H9 (cell line): Measurements from ENCODE around the gene SMIM41. TPM values are rescaled to one million over a fixed set of nuclear protein-coding genes. Genes with fewer than 3 reads are reported as not detected.

Experiments
- DNase-seq: peaks from one replicate; pipeline ENCODE4 v3.0.0-alpha.2; 2017
- H2AFZ ChIP-seq: one replicate; pipeline ENCODE4 v1.6.1; 2013; ENCODE audit warnings: mild to moderate bottlenecking, low read length, control low read depth, moderate library complexity
- H2AK5ac ChIP-seq: 2 replicates; pipeline ENCODE4 v1.6.1; 2013; ENCODE audit warnings: low read length, control low read depth, mixed read lengths; ENCODE audit not compliant: insufficient read length
- H2BK120ac ChIP-seq: one replicate; pipeline ENCODE4 v1.6.1; 2013; ENCODE audit warnings: low read depth, mild to moderate bottlenecking, low read length, control low read depth, inconsistent platforms; ENCODE audit not compliant: poor library complexity, severe bottlenecking
- H2BK12ac ChIP-seq: 2 replicates; pipeline ENCODE4 v1.6.1; 2013; ENCODE audit warnings: low read length, control low read depth, mixed read lengths, low read depth; ENCODE audit not compliant: insufficient read length
- H2BK15ac ChIP-seq: 2 replicates; pipeline ENCODE4 v1.6.1; 2013; ENCODE audit warnings: low read depth, low read length, control low read depth
- H2BK20ac ChIP-seq: one replicate; pipeline ENCODE4 v1.6.1; 2013; ENCODE audit warnings: low read depth, mild to moderate bottlenecking, low read length, control low read depth, inconsistent platforms; ENCODE audit not compliant: poor library complexity, severe bottlenecking
- H2BK5ac ChIP-seq: 2 replicates; pipeline ENCODE4 v1.6.1; 2013; ENCODE audit warnings: low read length, control low read depth, mixed read lengths; ENCODE audit not compliant: insufficient read length
- H3K14ac ChIP-seq: 2 replicates; pipeline ENCODE4 v1.6.1; 2013; ENCODE audit warnings: low read length, control low read depth; ENCODE audit not compliant: insufficient read depth
- H3K18ac ChIP-seq: 2 replicates; pipeline ENCODE4 v1.6.1; 2013; ENCODE audit warnings: low read depth, mild to moderate bottlenecking, mixed read lengths, low read length, control low read depth; ENCODE audit not compliant: insufficient read length
- H3K23ac ChIP-seq: 2 replicates; pipeline ENCODE4 v1.6.1; 2013; ENCODE audit warnings: low read length, control low read depth, mixed read lengths, low read depth; ENCODE audit not compliant: insufficient read length
- H3K23me2 ChIP-seq: 2 replicates; pipeline ENCODE4 v1.6.1; 2013; ENCODE audit warnings: low read depth, mild to moderate bottlenecking, mixed read lengths, low read length, control low read depth; ENCODE audit not compliant: insufficient read length, poor library complexity, severe bottlenecking
- H3K27ac ChIP-seq: 2 replicates; pipeline ENCODE4 v1.5.1; 2013; ENCODE audit warnings: low read length, control low read depth, mixed read lengths, low read depth; ENCODE audit not compliant: insufficient read length
- H3K27me3 ChIP-seq: 2 replicates; pipeline ENCODE4 v1.6.1; 2013; ENCODE audit warnings: low read length, control low read depth, inconsistent platforms; ENCODE audit not compliant: insufficient read depth
- H3K4ac ChIP-seq: 2 replicates; pipeline ENCODE4 v1.6.1; 2013; ENCODE audit warnings: low read depth, mild to moderate bottlenecking, control low read depth, inconsistent platforms, low read length, moderate library complexity
- H3K4me1 ChIP-seq: 2 replicates; pipeline ENCODE4 v1.6.1; 2013; ENCODE audit warnings: low read length, control low read depth, inconsistent platforms; ENCODE audit not compliant: insufficient read depth
- H3K4me2 ChIP-seq: 2 replicates; pipeline ENCODE4 v1.6.1; 2013; ENCODE audit warnings: low read length, control low read depth, mixed read lengths; ENCODE audit not compliant: insufficient read length, insufficient read depth
- H3K56ac ChIP-seq: 2 replicates; pipeline ENCODE4 v1.6.1; 2013; ENCODE audit warnings: low read depth, mild to moderate bottlenecking, mixed read lengths, low read length, control low read depth; ENCODE audit not compliant: insufficient read length
- H3K79me1 ChIP-seq: 2 replicates; pipeline ENCODE4 v1.6.1; 2013; ENCODE audit warnings: low read depth, mild to moderate bottlenecking, moderate library complexity, low read length, control low read depth, inconsistent platforms; ENCODE audit not compliant: insufficient read depth, poor library complexity, severe bottlenecking
- H3K79me2 ChIP-seq: 2 replicates; pipeline ENCODE4 v1.6.1; 2013; ENCODE audit warnings: low read length, control low read depth, inconsistent platforms; ENCODE audit not compliant: insufficient read depth
- H3K9ac ChIP-seq: 2 replicates; pipeline ENCODE4 v1.6.1; 2013; ENCODE audit warnings: low read length, control low read depth, mixed read lengths; ENCODE audit not compliant: insufficient read length; ENCODE audit errors: extremely low read depth
- H3K9me3 ChIP-seq: one replicate; pipeline ENCODE4 v1.6.1; 2013; ENCODE audit warnings: low read depth, low read length, inconsistent platforms; ENCODE audit not compliant: control insufficient read depth
- H3T11ph ChIP-seq: one replicate; pipeline ENCODE4 v1.6.1; 2013; ENCODE audit warnings: mild to moderate bottlenecking, low read length, control low read depth, inconsistent platforms
- H4K20me1 ChIP-seq: one replicate; pipeline ENCODE4 v1.6.1; 2013; ENCODE audit not compliant: control insufficient read depth, insufficient read length, insufficient read depth
- H4K5ac ChIP-seq: 2 replicates; pipeline ENCODE4 v1.6.1; 2013; ENCODE audit warnings: low read depth, mild to moderate bottlenecking, mixed read lengths, low read length, control low read depth; ENCODE audit not compliant: insufficient read length
- H4K8ac ChIP-seq: replicated peaks from 2 replicates; pipeline ENCODE4 v1.6.1; 2013; ENCODE audit warnings: low read length, control low read depth, mixed read lengths, low read depth; ENCODE audit not compliant: insufficient read length
- H4K91ac ChIP-seq: 2 replicates; pipeline ENCODE4 v1.6.1; 2013; ENCODE audit warnings: low read depth, mild to moderate bottlenecking, moderate library complexity, mixed read lengths, low read length, control low read depth; ENCODE audit not compliant: insufficient read length
- H3K27ac Mint-ChIP-seq, 3 experiments: 2 replicates in 2 of 3; 3 replicates in 1 of 3; pipeline ENCODE4 v1.8.0; 2020 to 2021; ENCODE audit warnings: mixed read lengths in 3 of 3, mild to moderate bottlenecking in 1 of 3, moderate library complexity in 1 of 3
- H3K27me3 Mint-ChIP-seq: 2 replicates; pipeline ENCODE4 v1.8.0; 2021; ENCODE audit warnings: low read depth, mild to moderate bottlenecking, moderate library complexity, mixed read lengths
- H3K36me3 Mint-ChIP-seq, 3 experiments: 2 replicates in 2 of 3; 3 replicates in 1 of 3; pipeline ENCODE4 v1.8.0; 2020 to 2021; ENCODE audit warnings: low read depth in 3 of 3, mixed read lengths in 3 of 3; ENCODE audit not compliant: insufficient read depth in 1 of 3
- H3K4me1 Mint-ChIP-seq, 2 experiments: 2 replicates each; pipeline ENCODE4 v1.8.0; 2020; ENCODE audit warnings: mixed read lengths in 2 of 2
- H3K4me3 Mint-ChIP-seq, 2 experiments: 2 replicates in 1 of 2; 3 replicates in 1 of 2; pipeline ENCODE4 v1.8.0; 2020 to 2021; ENCODE audit warnings: mild to moderate bottlenecking in 2 of 2, mixed read lengths in 2 of 2, moderate library complexity in 1 of 2
- H3K9me3 Mint-ChIP-seq, 2 experiments: 2 replicates in 1 of 2; 3 replicates in 1 of 2; pipeline ENCODE4 v1.8.0; 2020; ENCODE audit warnings: mild to moderate bottlenecking in 2 of 2, mixed read lengths in 2 of 2, moderate library complexity in 1 of 2
- CTCF ChIP-seq: fragments of 200-600 bp; sonication (generic); conservative IDR thresholded peaks from 3 replicates; pipeline ENCODE4 v1.8.0; 2021; ENCODE audit warnings: antibody characterized with exemption, mild to moderate bottlenecking
- WGBS: extraction: QIAGEN DNeasy Blood & Tissue Kit; methylation state at CpG from one replicate; pipeline ENCODE4 v1.1.7; 2013; ENCODE audit warnings: missing lambda C conversion rate, low lambda C conversion rate, mixed read lengths; ENCODE audit not compliant: insufficient read length; ENCODE audit errors: extremely low coverage; 5-methylcytosine and 5-hydroxymethylcytosine counted together
- total RNA-seq: library from RNA; stranded (reverse); gene quantifications from 2 replicates; pipeline ENCODE4 v1.2.1, GENCODE V29; 2021

Gene SMIM41
- total RNA-seq, 1 experiment from 2014 or later = not detected

GRCh38 chr12:52156311-52156710 is 76.8 kb downstream of the SMIM41 start:
- H3K36me3 Mint-ChIP-seq = no peaks in the 10 kb centered on the region
- no peaks in the 10 kb centered on the region for H3K79me1 ChIP-seq
- no peak overlapping the region for H4K91ac ChIP-seq
- H3K9me3 ChIP-seq = no peaks in the 10 kb centered on the region
- H3K14ac ChIP-seq = no peak overlapping the region
- H3K4me3 Mint-ChIP-seq = no peak overlapping the region
- H3K9me3 Mint-ChIP-seq = peaks cover 0 to 3% of the 10 kb centered on the region in 2 experiments; a peak in 3 of 5 replicates
- H3K56ac ChIP-seq = no peak overlapping the region
- no peak overlapping the region for H2BK120ac ChIP-seq
- H3K27me3 Mint-ChIP-seq = peaks cover 6% of the 10 kb centered on the region
- H3K4me1 Mint-ChIP-seq = peaks cover 0 to 9% of the 10 kb centered on the region in 2 experiments; a peak in 3 of 4 replicates
- no peak overlapping the region for H2BK15ac ChIP-seq
- TF ChIP-seq CTCF = no peak
- WGBS = no CpG with 5 or more reads among the region's 4 CpGs
- H4K20me1 ChIP-seq = no peaks in the 10 kb centered on the region
- H2BK5ac ChIP-seq = no peak overlapping the region
- no peaks in the 10 kb centered on the region for H3K23me2 ChIP-seq
- no peak overlapping the region for H2AFZ ChIP-seq
- H3K4ac ChIP-seq = no peak overlapping the region
- H3K23ac ChIP-seq = no peak overlapping the region
- no peak overlapping the region for H3K18ac ChIP-seq
- no peaks in the 10 kb centered on the region for H3K4me1 ChIP-seq
- H3K4me2 ChIP-seq = no peak overlapping the region
- H3K27ac ChIP-seq = no peak overlapping the region
- no peak overlapping the region for H4K8ac ChIP-seq
- no peaks in the 10 kb centered on the region for H3K27me3 ChIP-seq
- H2AK5ac ChIP-seq = no peak overlapping the region
- no peak overlapping the region for H2BK12ac ChIP-seq
- no peak overlapping the region for H4K5ac ChIP-seq
- no peaks in the 10 kb centered on the region for H3K79me2 ChIP-seq
- no peak overlapping the region; a peak in 1 of 7 replicates for H3K27ac Mint-ChIP-seq
- H3K9ac ChIP-seq = no peak overlapping the region
- DNase-seq = no peak
- no peak overlapping the region for H3T11ph ChIP-seq
- H2BK20ac ChIP-seq = no peak overlapping the region
